AG04450 (cell line): ENCODE data around the gene DEK. TPM values are rescaled to one million over a fixed set of nuclear protein-coding genes. Genes with fewer than 3 reads are reported as not detected.

Source experiments
- CTCF ChIA-PET: fragments of 300-600, 350-600 bp; formaldehyde crosslinking; extraction: SDS; loops from one replicate; lab custom pipeline; 2022; ENCODE audit warnings: antibody characterized with exemption, inconsistent platforms; lab: Charles Lee
- POLR2A ChIA-PET: fragments of 350-600 bp; formaldehyde crosslinking; extraction: SDS; loops from one replicate; lab custom pipeline; 2021; ENCODE audit warnings: antibody characterized with exemption, inconsistent platforms; lab: Yijun Ruan, JAX
- DNase-seq: peaks from one replicate; pipeline ENCODE4 v3.0.0-alpha.2; 2011; ENCODE audit warnings: low read depth, low spot score
- H3K27ac ChIP-seq: one replicate; pipeline ENCODE4 v1.5.1; 2012; ENCODE audit warnings: low read depth, low read length, control low read depth
- H3K27me3 ChIP-seq: one replicate; pipeline ENCODE4 v1.6.0; 2012; ENCODE audit warnings: low read length; ENCODE audit not compliant: control insufficient read depth, insufficient read depth
- H3K4me3 ChIP-seq: 2 replicates; pipeline ENCODE4 v1.5.1; 2011; ENCODE audit warnings: mild to moderate bottlenecking, low read depth, low read length, control low read depth
- H3K9me3 ChIP-seq: 2 replicates; pipeline ENCODE4 v1.5.1; 2012; ENCODE audit warnings: low read length; ENCODE audit not compliant: control insufficient read depth, insufficient read depth
- polyA plus RNA-seq: library from polyadenylated mRNA; depleted of rRNA; stranded (reverse); fragments of >200 nt; gene quantifications from 2 replicates; pipeline ENCODE4 v1.2.3, GENCODE V29; 2011
- TF ChIP-seq, protein P1 (sequence below): IDR thresholded peaks from 2 replicates; pipeline ENCODE4 v1.5.1; 2011; ENCODE audit warnings: low read depth, low read length, control low read depth, inconsistent platforms

The DEK gene
- polyA plus RNA-seq, 1 experiment, result 68.1 TPM

DNA sequence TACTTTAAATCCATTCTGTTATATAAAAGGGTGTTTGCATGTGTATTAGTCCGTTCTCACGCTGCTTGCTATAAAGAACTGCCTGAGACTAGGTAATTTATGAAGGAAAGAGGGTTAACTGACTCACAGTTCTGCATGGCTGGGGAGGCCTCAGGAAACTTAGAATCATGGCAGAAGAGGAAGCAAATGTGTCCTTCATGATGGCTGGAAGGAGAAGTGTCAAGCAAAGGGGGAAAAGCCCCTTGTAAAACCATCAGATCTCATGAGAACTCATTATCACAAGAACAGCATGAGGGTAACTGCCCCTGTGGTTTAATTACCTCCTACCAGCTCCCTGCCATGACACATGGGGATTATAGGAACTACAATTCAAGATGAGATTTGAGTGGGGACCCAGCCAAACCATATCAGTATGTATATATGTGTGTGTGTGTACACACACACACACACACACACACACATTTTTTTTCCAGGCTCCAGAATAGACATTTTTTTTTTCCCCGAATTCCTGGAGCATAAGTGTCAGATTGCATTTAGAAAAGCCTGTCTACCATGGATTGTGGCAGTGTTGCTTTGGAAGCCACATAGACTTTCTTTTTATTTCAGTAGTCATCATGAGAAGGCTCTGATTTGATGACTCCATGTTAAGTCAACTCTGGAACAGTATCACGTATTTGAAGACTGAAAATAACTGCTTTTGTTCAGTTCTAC is 77.6 kb downstream of the DEK start:
- POLR2A ChIA-PET, result no interaction called here

DNA sequence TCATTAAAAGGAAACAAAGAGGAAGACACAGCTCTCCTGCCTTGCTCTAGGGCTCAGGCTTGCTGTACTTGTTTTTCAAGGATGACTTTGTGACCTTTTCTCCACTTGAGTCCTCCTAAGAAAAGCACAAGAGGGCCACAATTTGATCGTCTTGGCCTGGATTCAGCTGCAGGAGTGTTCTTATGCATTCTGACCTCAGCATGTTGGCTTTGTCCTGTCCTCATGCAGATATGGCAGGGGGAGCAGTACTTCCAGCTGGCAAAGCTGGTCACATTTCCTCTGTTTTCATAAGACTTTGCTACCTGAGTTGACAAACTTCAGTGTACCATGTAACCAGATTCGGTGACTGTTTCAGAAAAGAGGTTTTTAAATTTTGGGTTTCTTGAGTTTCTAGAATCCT is 78.3 kb downstream of the DEK start:
- TF ChIP-seq, protein P1, sequence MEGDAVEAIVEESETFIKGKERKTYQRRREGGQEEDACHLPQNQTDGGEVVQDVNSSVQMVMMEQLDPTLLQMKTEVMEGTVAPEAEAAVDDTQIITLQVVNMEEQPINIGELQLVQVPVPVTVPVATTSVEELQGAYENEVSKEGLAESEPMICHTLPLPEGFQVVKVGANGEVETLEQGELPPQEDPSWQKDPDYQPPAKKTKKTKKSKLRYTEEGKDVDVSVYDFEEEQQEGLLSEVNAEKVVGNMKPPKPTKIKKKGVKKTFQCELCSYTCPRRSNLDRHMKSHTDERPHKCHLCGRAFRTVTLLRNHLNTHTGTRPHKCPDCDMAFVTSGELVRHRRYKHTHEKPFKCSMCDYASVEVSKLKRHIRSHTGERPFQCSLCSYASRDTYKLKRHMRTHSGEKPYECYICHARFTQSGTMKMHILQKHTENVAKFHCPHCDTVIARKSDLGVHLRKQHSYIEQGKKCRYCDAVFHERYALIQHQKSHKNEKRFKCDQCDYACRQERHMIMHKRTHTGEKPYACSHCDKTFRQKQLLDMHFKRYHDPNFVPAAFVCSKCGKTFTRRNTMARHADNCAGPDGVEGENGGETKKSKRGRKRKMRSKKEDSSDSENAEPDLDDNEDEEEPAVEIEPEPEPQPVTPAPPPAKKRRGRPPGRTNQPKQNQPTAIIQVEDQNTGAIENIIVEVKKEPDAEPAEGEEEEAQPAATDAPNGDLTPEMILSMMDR, result no peak
- Histone ChIP-seq H3K27me3 (no peaks in the 10 kb centered on the region), H3K27ac (no peak overlapping the region), H3K4me3 (no peak overlapping the region), H3K9me3 (no peaks in the 10 kb centered on the region)
- DNase-seq, result no peak
- ChIA-PET POLR2A (no interaction called here), CTCF (no interaction called here)

More for the DNA sequence above, 77.6 kb downstream of the DEK start:
- Histone ChIP-seq H3K9me3 (no peaks in the 10 kb centered on the region), H3K27ac (no peak overlapping the region), H3K4me3 (no peak overlapping the region), H3K27me3 (no peaks in the 10 kb centered on the region)
- CTCF ChIA-PET, result no interaction called here
- DNase-seq, result no peak
- TF ChIP-seq, protein P1, result no peak

DNA sequence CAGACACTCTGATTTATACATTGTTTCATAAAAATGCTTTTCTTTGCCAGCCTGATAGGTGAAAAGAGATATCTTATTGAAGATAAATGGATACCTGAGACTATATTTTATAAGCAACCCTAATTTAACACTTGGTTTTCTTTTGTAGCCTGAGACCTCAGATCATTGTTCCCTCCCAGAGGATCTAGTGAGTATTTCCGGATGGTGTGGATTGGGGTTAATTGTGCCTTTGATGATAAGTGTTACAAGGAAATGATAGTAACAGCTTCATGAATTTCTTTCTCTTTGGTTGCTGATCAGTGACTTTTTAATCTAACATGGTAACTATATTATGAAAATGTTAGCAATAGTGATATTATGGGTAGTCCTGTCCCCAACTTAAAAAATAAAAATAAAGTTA is 78.7 kb downstream of the DEK start:
- Histone ChIP-seq H3K27me3 (no peaks in the 10 kb centered on the region), H3K27ac (no peak overlapping the region), H3K9me3 (no peaks in the 10 kb centered on the region), H3K4me3 (no peak overlapping the region)
- CTCF ChIA-PET, result no interaction called here
- no peak for DNase-seq
- POLR2A ChIA-PET, result no interaction called here
- TF ChIP-seq, protein P1, result no peak

DNA sequence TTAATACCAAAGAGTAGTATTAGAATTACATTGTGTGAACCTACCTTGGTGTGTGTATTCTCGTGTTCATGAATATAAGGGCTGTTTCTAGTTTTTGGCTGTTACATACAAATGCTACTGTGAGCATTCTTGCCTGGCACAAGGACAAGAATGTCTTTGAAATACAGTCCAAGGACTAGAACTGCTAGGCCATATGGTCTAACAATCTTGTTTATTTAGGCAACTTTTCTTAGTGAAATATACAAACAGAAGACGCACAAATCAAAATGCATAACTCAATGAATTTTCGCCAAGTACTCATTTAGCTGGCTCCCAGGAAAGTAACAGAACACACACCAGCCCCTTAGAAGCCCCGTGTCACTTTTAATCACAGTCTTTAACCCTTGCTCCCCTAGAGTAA is 80.6 kb downstream of the DEK start:
- no peaks in the 10 kb centered on the region for H3K27me3 ChIP-seq
- H3K9me3 ChIP-seq, result no peaks in the 10 kb centered on the region
- ChIA-PET CTCF (interaction anchor here (0.8 kb wide), 1 partner anchor 16 kb away, joined by 3 read pairs; no protein-coding TSS in a partner anchor), POLR2A (no interaction called here)
- H3K4me3 ChIP-seq, result no peak overlapping the region
- DNase-seq, result no peak
- TF ChIP-seq, protein P1, result no peak
- no peak overlapping the region for H3K27ac ChIP-seq

DNA sequence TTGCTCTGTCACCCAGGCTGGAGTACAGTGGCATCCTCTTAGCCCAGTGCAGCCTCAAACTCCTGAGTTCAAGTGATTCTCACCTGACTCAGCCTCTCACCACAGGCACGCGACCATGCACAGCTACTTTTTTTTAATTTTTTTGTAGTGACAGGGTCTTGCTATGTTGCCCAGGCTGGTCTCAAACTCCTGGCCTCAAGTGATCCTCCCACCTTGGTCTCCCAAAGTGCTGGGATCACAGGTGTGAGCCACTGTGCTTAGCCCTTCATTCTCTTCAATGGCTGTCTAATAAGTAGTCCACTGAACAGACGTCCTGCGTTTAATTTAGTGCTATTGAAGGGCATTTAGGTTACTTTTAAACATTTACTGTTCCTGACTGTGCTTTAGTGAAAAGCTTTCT is 81.8 kb downstream of the DEK start:
- H3K9me3 ChIP-seq, result no peaks in the 10 kb centered on the region
- no peak overlapping the region for H3K4me3 ChIP-seq
- peak overlapping the region; percentile 2 for H3K27ac ChIP-seq
- TF ChIP-seq, protein P1, result no peak
- ChIA-PET CTCF (no interaction called here), POLR2A (no interaction called here)
- H3K27me3 ChIP-seq, result no peaks in the 10 kb centered on the region
- DNase-seq, result no peak
